Nephron (organoid): ENCODE results near the gene BNIP2.

Experiments used
- H3K27ac Mint-ChIP-seq, 3 experiments: 2 replicates each; pipeline ENCODE4 v1.8.0; 2020; ENCODE audit warnings: mixed read lengths in 3 of 3, mild to moderate bottlenecking in 2 of 3, moderate library complexity in 1 of 3
- H3K27me3 Mint-ChIP-seq: 2 replicates; pipeline ENCODE4 v1.8.0; 2021; ENCODE audit warnings: low read depth, mild to moderate bottlenecking, moderate library complexity, mixed read lengths
- H3K36me3 Mint-ChIP-seq: 2 replicates; pipeline ENCODE4 v1.8.0; 2020; ENCODE audit warnings: low read depth, mixed read lengths
- H3K4me1 Mint-ChIP-seq: 2 replicates; pipeline ENCODE4 v1.8.0; 2020; ENCODE audit warnings: mixed read lengths
- H3K4me3 Mint-ChIP-seq, 3 experiments: 2 replicates each; pipeline ENCODE4 v1.8.0; 2020; ENCODE audit warnings: mild to moderate bottlenecking in 3 of 3, mixed read lengths in 3 of 3, moderate library complexity in 2 of 3
- H3K9me3 Mint-ChIP-seq: 2 replicates; pipeline ENCODE4 v1.8.0; 2020; ENCODE audit warnings: mixed read lengths
- TF ChIP-seq, protein P1 (sequence below), 3 experiments: fragments of 200-600 bp; sonication (generic); IDR thresholded peaks; one replicate each; pipeline ENCODE4 v1.5.0; 2021; ENCODE audit warnings: antibody characterized with exemption in 3 of 3; ENCODE audit not compliant: unreplicated experiment in 3 of 3

BNIP2 gene

DNA sequence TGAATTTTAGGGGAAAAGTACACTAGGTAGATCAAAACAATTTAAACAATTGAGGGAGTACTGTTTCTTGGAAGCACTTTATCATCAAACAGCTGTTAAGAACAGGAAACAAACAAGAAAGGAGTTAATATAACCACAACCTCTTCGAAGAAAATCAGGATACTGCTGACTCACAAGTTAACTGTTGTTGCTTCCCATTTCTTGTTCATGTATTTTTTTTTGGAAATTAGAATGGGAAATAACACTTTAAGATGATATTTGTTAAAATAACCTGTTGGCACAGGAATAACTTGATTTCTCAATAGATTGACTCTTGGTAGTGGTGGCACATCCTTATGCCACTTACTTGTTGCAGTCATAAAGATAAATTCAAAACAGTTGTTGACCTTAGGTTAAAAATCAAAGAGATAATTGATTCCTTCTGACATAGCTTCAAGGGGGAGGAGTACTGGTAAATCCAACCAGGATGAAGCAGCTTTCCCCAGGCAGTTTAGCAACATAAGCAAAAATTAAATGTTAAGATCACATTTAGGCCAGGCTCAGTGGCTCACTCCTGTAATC, 3.3 kb downstream of the BNIP2 start:
- Mint-ChIP-seq H3K4me1 (peaks cover 24% of the 10 kb centered on the region), H3K9me3 (no peaks in the 10 kb centered on the region), H3K27me3 (no peaks in the 10 kb centered on the region), H3K4me3 (peak overlapping the region; percentile 56 to 80 (median 66)), H3K27ac (peak overlapping the region in 1 of 3 experiments; percentile 3), H3K36me3 (peaks cover 37% of the 10 kb centered on the region)
- TF ChIP-seq, protein P1, sequence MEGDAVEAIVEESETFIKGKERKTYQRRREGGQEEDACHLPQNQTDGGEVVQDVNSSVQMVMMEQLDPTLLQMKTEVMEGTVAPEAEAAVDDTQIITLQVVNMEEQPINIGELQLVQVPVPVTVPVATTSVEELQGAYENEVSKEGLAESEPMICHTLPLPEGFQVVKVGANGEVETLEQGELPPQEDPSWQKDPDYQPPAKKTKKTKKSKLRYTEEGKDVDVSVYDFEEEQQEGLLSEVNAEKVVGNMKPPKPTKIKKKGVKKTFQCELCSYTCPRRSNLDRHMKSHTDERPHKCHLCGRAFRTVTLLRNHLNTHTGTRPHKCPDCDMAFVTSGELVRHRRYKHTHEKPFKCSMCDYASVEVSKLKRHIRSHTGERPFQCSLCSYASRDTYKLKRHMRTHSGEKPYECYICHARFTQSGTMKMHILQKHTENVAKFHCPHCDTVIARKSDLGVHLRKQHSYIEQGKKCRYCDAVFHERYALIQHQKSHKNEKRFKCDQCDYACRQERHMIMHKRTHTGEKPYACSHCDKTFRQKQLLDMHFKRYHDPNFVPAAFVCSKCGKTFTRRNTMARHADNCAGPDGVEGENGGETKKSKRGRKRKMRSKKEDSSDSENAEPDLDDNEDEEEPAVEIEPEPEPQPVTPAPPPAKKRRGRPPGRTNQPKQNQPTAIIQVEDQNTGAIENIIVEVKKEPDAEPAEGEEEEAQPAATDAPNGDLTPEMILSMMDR (IDR thresholded peaks at IDR 0.05; ENCODE audit: unreplicated experiment in 3 of 3): no peak

DNA sequence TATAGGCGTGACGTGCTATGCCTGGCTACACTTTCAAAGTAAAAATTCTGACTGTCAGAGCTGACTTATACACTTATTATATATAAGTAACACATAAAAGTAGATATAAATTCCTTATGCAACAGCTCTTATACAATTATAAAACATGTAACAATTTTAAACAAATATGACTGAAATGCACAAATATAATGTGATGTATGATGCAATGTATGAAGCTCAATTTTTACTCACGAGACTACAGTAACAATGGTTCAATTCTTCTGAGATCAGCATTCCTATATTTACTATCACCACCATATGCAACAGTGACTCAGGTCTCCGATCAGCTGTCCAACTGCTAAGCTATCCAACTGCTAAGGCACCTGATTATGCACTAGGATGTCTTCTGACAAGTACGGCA, 8.2 kb downstream of the BNIP2 start:
- TF ChIP-seq, protein P1 (IDR thresholded peaks at IDR 0.05; ENCODE audit: unreplicated experiment in 3 of 3): no peak
- H3K4me1 Mint-ChIP-seq: peaks cover 5% of the 10 kb centered on the region
- peaks cover 66% of the 10 kb centered on the region for H3K36me3 Mint-ChIP-seq
- no peaks in the 10 kb centered on the region for H3K27me3 Mint-ChIP-seq
- H3K9me3 Mint-ChIP-seq: no peaks in the 10 kb centered on the region
- no peak overlapping the region for H3K4me3 Mint-ChIP-seq
- H3K27ac Mint-ChIP-seq: no peak overlapping the region

DNA sequence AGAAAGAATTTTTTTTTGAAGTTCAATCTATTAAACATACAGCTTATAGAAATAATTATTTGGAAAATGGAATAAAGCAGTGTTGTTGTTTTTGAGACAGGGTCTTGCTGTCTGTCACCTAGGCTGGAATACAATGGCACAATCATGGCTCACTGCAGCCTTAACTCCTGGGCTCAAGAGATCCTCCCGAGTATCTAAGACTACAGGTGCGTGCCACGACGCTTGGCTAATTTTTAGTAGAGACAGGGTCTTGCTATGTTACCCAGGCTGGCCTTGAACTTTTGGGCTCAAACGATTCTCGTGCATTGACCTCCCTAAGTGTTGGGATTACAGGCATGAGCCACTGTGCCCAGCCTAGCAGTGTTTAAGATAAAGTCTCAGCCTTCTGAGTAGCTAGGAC, 8.8 kb downstream of the BNIP2 start:
- Mint-ChIP-seq H3K27me3 (no peaks in the 10 kb centered on the region), H3K4me1 (peaks cover under 1% of the 10 kb centered on the region), H3K9me3 (no peaks in the 10 kb centered on the region), H3K36me3 (peaks cover 67% of the 10 kb centered on the region), H3K27ac (no peak overlapping the region), H3K4me3 (no peak overlapping the region)
- TF ChIP-seq, protein P1 (IDR thresholded peaks at IDR 0.05; ENCODE audit: unreplicated experiment in 3 of 3): no peak

DNA sequence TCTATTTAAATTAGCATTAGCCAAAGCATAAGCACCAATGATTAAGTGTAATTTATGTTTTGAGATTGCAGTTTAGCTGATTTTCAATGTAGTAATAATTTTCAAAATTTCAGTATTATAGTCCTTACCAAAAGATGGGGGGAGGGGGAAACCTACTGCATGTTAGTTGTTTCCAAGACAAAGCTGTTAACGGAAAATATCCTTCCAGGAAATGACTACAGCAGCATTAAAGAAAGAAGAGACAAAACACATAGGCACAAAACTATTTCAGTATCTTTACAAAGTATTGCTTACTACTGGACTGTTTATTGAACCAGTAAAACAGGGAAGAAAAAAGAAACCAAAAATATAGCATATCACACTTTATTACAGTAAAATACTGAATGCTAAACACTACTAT, 10.5 kb downstream of the BNIP2 start:
- Mint-ChIP-seq H3K27ac (no peak overlapping the region), H3K9me3 (no peaks in the 10 kb centered on the region), H3K27me3 (no peaks in the 10 kb centered on the region), H3K4me3 (no peak overlapping the region), H3K4me1 (no peaks in the 10 kb centered on the region), H3K36me3 (peaks cover 67% of the 10 kb centered on the region)
- TF ChIP-seq, protein P1 (IDR thresholded peaks at IDR 0.05; ENCODE audit: unreplicated experiment in 3 of 3): no peak

DNA sequence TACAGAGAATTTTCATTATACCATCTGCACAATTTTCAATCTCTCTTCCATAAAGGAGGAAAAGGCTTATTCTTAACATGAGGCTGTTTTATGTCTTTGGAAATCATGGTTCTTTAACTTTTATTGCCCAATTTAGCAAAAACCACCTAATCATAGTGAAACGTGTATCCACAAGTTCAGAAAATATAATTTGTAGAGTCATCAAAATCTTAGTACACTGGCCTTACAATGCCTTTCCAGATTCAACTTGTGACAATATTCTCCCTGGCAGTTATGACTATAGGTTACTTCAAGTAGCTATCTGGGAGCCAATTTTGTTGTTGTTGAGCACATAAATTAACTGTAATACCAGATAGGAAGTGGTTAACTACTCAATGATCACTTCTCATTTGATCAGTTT, 10.9 kb downstream of the BNIP2 start:
- Mint-ChIP-seq H3K36me3 (peaks cover 65% of the 10 kb centered on the region), H3K4me3 (no peak overlapping the region), H3K27me3 (no peaks in the 10 kb centered on the region), H3K27ac (no peak overlapping the region), H3K9me3 (no peaks in the 10 kb centered on the region), H3K4me1 (no peaks in the 10 kb centered on the region)
- TF ChIP-seq, protein P1 (IDR thresholded peaks at IDR 0.05; ENCODE audit: unreplicated experiment in 3 of 3): no peak

DNA sequence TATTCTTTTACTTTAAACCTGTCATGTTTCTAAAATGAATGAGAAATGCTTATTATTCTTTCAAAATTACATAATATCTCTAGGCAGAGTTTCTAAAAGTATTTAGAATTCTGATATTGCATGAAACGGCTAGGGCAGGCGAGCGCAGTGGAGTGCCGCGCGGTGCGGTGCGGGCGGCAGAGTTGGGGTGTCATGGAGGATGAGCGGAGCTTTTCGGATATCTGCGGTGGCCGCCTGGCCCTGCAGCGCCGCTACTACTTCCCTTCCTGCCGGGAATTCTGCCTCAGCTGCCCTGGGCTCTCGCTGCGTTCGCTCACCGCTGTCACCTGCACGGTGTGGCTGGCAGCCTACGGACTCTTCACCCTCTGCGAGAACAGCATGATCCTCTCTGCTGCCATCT, 12.6 kb downstream of the BNIP2 start:
- TF ChIP-seq, protein P1 (IDR thresholded peaks at IDR 0.05; ENCODE audit: unreplicated experiment in 3 of 3): no peak
- Mint-ChIP-seq H3K27me3 (no peaks in the 10 kb centered on the region), H3K9me3 (no peaks in the 10 kb centered on the region), H3K4me3 (no peak overlapping the region), H3K4me1 (no peaks in the 10 kb centered on the region), H3K36me3 (peaks cover 64% of the 10 kb centered on the region), H3K27ac (peak overlapping the region in 1 of 3 experiments; percentile 72)
